Measurements from ENCODE around the gene DIP2C.

DNA sequence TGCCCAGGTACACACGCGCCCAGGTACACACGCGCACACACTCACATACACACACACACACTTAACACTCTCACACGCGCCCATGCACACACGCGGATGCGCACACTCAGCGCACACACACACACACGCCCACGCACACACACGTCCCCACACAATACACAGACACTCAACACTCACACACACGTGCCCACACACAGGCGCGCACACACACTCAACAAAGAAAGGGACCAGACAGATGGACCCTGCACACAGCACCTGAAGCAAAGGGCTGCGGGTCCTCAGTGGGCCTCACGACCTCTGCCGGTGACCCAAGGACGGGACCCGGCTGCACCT is 296.8 kb downstream of the DIP2C start:
- TF ChIP-seq POLR2A (IDR thresholded peaks at IDR 0.05; ENCODE audit: low read depth, low read length) (no peak), TAF1 (IDR thresholded peaks at IDR 0.05; ENCODE audit: borderline replicate concordance, low read depth, low read length) (no peak)

Measured in GM12892 (cell line).